DMS79 treated with DMSO at 0.1 percent for 48 hours (cell line): Measurements from ENCODE around the gene RCAN2.
"Not testable (repeated sequence)": the region's sequence is repeated elsewhere in the genome, so short reads cannot be mapped to it uniquely, and the experiment has no call there.

ENCODE experiments used
- DNase-seq: peaks from one replicate; lab custom pipeline; 2025; lab: John Stamatoyannopoulos, UW

The RCAN2 gene

DNA sequence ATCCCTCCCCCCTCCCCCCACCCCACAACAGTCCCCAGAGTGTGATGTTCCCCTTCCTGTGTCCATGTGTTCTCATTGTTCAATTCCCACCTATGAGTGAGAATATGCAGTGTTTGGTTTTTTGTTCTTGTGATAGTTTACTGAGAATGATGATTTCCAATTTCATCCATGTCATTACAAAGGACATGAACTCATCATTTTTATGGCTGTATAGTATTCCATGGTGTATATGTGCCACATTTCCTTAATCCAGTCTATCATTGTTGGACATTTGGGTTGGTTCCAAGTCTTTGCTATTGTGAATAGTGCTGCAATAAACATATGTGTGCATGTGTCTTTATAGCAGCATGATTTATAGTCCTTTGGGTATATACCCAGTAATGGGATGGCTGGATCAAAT, 158.8 kb downstream of the RCAN2 start:
- not testable (repeated sequence) for DNase-seq

DNA sequence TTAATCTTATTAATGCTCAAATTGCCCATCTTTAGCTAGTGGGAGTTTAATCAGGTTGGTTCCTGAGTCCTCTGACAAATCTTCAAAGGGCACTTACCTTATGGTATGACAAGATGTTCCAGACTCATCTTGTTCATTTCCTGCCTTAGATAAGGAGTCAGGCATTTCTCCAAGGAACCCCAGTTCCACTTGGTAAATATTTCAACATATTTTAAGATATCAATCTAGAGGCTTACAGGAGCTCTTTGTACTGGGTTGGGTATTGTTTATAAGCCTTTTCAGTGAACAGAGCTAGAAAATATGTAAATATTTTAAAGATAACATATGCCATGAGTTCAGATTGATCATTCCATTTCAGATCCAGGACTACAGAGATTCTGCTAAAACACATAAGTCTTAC, 159.8 kb downstream of the RCAN2 start:
- DNase-seq, result no peak

DNA sequence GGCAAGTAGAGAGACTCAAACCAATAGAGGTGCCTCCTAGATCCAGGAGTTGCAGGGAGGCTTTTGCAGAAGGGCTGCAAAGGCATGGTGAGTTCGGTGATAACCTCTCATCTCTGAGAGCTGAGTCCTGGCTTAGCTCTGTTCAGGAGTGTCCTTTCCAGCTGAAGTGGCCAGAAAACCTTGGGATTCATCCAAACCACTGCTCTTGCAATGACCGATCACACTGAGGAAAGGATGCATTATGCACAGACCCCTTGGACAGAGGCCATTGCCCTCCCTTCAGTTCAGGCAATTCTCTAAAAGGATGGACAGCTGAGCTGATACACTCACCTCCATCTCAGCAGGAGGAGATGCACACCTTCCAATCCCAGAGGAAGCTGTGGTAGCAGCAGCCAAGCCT, 161.7 kb downstream of the RCAN2 start:
- DNase-seq, result peak; percentile 52

DNA sequence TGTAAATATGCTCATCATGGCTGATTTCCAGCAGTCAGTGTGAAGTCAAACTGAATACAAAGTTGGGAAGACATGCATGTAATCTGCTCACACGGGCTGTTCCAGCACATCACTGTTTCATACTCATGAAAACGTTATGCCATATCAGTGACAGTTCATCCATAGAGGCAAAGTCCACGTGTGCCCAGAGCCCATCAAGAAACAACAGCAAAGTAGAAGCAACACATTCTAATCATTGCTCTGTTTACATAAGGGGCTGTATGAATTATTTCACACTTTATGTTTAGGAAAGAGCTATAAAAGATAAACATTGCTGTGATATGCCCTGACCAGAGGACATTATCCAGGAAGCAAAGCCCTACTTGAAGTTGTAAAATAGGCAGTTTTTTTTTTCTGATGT, 163.5 kb downstream of the RCAN2 start:
- peak; percentile 8 for DNase-seq

DNA sequence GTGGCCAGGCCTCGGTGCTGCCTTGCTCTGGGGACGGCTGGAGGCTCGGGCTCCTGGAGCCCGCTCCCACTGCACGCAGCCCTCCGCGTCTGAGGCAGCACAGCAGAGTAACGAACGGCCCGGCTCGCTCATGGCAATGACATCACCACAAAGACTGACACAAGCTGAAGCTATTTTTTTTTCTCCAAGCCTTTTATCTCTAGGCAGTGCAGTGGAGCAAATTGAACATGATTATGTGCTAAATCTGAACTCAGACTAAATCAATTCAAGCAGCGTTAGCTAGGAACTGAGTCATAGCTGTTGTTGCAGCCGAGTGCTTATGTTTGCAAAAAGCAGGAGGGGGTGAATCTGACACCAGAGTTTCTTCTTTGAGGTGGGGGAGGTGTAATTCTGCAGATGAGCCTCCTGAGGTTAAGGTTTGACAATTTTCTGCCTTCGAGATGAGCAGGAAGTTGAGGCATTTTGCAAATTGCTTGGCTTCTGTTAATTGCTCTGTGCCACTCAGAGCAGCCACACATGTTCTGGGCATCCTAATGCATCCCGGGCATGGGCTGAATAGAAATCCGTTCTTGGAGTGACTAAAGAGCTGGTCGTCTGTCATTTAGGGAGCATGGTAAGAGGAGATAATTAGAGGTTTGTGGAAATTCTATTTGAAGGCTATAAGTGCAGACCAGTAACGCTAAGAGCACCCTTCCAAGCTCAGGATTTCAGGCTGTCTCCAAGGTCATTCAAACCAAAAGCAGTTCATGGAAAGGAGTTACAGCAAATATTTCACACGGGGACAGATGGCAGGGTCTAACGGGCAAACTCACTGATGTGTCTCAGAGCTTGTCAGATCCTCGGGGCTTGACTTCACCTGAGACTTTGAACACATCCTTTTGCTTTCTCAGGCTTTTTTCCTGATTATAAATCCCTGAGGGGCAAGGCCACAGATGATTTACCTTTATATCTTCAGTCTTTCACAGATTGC, 165.4 kb downstream of the RCAN2 start:
- peak; percentile 60 for DNase-seq

DNA sequence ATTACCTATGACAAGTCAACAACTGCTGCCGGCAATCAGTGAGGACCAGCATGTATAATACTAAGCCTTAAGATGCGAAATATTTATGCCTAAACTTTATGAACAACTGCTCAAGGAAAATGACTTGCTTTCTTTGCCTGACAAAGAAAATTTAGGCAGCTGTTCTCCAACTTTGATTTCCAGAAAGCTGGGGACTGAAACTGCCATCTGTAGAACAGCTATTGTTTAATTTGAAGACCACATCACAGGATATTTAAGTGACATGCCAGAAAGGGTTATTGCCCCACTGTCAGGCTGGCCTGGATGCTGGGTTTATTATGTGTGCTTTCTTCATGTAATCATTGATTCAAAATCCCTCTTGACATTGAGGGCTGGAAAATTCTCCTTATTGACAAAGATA, 166.5 kb downstream of the RCAN2 start:
- DNase-seq, result no peak

DNA sequence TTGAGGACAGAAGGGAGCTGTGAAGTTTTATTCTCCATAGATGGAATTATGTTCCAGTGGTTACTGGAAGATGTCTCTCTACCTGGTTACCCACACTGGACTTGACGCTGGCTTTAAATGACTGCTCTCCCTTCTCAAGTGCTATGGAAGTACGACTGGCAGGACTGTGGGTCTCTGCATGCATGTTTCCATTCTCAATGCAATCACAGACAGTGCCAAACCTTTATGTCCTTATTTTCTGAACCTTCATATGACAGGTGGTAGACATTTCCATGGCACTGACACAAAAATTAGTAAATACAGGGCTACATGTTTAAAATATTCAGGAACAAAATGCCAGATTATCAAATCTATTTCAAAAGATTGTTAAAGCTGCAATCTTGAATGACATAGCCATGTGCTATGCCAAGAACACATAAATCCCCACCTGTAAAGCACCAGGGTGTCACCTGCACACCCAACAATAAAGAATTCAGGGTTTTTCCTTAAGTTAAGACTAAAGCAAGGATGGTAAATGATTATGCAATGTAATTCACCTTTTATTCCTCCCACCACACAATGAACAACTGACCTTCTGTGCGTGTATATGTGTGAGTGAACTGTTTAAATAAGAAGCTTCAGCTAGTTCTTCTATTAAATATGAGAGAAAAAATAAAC, 167.2 kb downstream of the RCAN2 start:
- DNase-seq, result no peak

DNA sequence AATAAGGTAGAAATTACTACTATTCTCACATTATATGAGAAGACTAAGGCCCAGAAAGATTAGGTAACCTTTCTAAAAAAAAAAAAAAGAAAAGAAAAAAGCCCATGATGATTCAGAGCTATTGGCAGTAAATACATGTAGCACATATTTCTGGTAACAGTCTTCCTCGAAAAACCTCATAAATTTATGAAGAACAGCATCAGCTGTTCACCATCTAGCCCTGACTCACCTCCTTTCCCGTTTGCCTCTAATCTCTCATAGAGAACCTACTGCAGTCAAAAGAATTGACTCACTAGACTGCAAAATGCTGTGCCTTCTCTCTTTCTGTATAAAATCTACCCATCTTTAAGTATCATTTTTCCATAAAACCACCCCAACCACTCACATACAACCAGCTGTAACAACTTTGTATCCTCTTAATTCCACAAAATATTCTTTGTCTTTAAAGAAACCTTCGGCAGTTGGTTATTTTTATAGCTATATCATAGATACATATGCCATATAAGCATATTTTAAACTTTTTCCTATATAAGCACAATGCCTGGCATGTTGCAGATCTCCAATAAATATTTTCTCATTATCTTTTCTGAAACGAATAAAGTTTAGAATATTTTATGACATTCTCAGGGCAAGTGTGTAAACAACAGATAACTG, 167.8 kb downstream of the RCAN2 start:
- no peak for DNase-seq

DNA sequence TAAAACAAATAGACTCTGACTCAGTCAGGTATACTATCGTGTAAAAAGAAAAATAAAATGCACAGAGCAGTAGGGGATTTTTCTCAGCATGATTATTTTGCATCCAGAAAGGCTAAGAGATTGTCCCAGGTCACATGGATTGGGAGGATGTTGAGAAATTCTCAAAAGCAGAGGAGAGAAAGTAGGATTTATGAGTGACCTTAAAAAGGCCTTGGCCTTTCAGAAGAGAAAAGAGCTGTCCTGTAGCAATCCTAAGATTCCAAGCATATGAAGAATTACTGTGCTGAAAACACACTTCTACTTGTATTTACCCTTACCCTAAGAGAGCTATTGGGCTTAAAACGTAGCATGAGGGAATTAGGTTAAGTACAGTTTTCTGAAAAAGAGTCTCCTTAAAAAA, 170.7 kb downstream of the RCAN2 start:
- DNase-seq, result no peak

DNA sequence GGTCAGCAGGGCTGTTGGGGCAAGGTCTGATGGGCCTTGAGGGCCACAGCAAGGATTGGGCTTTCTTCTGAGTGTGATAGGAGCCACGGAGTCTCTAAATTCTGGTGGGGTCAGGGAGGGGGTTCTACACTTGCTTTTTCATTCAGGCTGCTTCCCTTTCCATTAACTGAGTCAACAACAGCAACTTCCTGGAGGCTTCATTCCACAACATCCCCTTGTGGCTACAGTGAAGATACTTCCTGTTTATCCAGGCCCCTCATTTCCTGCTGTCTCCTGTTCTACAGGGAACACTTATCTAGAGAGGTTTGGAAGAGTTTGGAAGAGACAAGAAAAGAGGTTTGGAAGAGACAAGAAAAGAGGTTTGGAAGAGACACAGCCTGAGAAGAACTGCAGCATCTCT, 175.7 kb downstream of the RCAN2 start:
- DNase-seq, result no peak

DNA sequence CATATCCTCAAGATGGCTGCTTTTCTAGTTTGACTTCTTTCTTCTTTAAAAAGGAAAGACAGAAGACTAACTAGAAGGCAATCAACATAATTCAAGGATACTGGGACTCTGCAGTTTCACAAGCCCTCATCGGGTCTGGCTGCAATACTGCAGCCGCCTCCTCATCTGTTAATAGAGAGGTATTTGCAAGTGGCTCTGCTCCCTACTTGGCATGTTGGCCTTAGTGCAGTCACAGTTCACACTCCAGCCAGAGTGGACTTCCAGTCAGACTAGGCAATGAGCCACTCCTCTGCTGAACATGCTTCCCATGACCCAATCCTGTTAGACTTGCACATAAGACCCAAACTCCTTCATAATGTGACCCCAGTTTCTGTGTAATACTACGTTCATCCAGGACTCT, 178.6 kb downstream of the RCAN2 start:
- no peak for DNase-seq

DNA sequence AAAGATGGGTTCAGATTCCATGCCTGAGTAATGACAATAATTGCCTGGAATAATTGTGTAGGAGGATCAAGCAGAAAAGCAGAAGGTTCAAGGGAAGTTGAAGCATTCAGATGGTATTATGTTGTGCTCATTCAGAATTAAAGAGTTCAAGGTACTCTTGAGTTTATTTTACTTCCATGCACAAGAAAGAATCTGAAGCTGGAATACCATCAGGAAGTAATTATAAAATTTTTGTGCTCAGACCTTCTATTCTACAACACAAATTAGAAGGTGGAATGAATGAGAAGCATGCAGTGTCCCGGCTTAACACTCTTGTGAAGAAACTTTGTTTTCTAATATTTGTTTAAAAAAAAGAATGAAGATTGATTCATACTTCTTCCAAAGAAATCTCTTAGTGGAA, 181.1 kb downstream of the RCAN2 start:
- DNase-seq, result no peak

DNA sequence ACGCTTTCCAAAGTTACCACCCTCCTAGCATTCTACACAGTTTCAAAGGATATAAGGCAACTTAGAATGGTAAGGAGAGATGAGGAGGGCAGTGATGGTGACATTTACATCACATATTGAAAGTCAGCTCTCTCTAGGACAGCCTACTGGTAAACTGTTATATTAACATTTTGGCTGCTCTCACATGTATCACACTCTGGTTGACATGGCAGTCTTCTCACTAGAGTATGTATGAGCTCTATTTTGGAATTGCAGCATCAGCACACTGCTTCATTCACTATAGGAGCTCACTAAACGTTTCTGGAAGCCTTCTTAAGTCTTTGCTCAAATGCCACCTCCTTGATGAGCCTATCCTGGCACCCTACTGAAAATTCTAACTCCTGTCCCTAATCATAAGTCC, 184.8 kb downstream of the RCAN2 start:
- DNase-seq, result no peak

DNA sequence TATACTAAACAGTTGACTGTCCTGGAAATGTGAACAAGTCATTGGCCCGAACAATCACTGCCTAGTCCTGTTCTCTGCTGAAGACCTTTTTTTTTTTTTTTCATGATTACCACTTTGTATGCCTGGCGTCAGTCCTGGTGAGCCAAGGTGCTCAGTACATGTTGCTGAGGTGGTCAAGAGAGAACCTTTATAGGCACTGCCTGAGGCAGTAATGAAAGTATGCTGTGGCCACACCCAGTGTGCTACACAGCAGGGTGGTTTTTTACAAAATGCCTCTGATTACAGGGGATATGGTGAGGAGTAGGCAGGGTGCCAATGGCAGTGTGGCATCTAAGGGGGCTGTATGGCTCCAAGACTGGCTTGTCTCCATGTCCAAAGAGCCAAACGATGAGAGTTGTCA, 185.4 kb downstream of the RCAN2 start:
- no peak for DNase-seq

DNA sequence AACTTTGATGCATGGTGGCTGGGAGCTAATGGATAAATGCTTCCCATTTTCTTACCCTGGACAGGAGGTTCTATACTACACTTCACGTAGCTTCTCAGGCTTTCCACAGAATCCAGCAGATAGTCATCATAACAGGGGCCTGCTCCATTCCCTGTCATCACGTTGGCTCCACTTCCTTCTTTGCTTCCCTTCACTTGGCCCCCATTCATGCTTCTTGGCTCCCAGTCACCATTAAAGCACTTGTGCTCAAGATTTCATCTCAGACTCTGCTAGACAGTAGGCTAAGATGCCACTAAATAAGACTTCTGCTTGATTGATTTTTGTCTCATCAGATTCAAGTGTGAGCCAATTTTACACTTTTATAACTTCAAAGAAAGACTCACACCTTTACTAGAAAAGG, 186.0 kb downstream of the RCAN2 start:
- no peak for DNase-seq

DNA sequence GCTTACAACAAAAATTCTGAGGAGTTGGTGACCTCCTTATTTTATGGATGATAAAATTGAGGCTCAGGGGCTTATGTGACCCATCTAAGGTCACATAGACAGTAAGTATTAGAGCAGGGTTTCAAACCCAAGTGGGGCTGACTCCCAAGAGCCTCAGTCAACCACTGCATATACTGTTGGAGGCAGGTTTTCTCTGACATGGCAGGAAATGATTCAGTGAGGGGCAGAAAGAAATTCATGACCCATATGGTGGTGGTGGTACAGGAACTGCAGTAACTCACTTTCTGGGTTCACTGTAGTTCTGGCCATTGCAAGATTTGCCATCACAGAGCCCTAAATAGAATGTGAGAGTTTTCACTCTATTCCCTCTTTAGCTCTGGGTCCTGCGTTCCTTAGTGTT, 188.4 kb downstream of the RCAN2 start:
- no peak for DNase-seq

DNA sequence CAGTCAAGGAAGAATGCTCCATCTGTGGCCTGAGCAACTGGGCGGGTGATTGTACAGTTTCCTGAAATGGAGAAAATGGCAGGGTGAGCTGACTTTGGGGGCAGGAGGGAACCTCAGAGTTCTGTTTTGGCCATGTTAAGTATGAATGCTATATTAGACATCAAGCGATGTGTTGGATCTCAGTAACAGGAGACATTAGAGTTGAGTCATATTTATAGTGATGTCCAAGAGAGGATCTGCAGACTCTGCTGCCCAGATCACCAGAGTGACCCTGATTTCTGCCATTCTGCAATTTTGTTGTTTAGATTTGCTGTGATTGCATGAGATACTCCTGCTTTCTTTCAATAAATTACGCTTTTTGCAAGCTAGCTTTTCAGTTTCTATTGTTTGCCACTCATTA, 189.1 kb downstream of the RCAN2 start:
- DNase-seq, result no peak

DNA sequence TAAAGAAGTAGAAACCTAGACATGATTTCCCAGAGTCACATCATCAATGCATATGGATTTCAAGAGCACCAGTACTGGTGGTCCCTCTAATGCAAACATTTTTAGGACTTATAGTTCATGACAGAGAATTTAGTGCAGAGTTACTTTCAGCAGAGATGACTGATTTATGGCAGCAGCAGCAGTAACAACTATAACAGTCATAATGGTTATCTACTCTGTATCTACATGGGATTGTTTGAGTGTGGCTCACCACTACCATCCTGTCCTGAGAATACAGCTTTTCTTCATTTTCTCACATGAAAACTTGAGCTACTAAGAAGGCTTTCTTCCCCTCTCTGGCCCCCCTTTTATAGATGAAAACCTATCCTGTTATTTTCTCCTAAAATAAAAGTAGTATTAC, 192.0 kb downstream of the RCAN2 start:
- no peak for DNase-seq

DNA sequence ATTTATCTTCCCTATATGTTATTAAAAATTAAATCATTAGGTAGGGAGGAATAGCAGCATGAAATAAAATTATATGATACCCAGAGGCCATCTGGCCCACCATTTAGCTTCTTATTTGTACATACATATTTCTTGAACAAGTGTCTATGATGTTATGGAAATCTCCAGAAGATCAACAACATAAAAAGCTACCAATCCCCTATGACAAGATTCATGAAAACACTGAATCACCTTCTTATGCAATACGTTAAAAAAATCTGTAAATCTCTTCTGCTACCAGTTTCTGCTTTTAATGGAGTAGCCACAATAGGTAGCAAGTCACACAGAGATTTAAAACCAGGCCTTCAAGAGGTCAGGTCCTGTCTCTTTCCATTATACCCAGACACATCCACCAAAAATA, 194.7 kb downstream of the RCAN2 start:
- DNase-seq, result no peak

DNA sequence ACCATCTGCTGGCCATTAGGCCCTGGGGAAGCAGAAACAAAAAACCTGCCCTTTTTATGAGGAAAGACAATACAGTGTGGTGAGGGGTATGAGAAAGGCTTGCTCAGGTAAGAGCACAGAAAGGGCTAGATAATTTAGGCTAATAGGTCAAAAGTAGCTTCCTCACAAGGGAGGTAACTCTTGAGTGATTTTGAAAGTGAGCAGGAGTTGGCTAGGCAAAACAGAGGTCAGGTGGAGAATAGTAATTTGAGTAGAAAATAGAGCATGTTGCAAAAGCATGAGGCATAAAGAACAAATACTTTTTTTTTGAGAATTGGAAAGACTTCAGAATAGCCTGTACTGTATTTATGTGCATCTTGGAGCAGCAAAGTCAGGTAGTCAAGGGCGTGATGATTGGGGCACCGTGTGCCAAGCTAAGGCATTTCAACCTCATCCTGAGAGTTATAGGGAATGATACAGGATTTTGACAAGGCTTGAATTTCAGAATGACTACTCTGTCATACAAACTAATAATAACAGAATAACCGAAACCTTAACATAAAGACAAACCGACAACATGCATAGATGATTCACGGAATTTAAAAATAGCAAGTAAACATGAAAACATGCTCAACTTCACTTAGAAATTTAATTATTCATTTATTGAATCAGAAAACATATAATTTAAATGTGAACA, 197.5 kb downstream of the RCAN2 start:
- DNase-seq, result peak; percentile 11

DNA sequence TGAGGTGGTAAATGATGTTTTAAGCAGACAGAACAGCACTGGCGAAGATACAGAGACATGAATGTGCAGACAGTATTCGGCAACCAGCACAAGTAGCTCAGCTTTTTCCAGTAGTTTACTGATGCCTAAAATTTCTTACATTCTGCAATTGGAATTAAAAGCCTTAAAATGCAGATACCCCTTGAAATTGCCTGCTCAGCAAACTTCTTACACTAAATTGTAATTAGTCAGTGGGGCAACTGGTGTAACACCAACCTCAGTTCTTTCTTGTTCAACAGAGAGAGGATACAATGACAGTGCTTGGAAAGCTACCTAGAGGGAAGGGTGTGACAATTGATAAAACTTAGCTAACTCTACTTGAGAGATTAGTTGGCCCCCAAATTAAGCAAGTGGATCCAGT, 199.4 kb downstream of the RCAN2 start:
- no peak for DNase-seq

DNA sequence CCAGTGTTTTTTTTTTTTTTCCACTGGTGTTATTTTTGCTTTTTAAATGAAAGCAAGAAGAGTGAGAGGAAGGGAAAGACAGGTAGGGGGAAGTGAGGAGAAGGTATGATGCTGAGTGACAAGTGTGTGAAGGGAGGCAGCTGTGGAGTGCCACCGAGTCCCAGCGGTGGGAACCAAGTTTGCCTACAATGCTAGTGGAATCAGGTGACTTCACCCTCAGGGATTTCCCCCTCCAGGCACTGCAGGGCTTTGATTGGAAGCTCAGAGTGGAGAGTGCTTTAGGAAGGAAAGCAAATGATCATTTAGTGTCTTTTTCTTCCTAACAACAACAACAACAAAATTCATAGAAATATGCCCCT, 200.0 kb downstream of the RCAN2 start:
- no peak for DNase-seq
